NCI-H524 (cell line): Measurements from ENCODE around the gene RPS18.
"Not testable (repeated sequence)": the region's sequence is repeated elsewhere in the genome, so short reads cannot be mapped to it uniquely, and the experiment has no call there.

Experiments used
- DNase-seq, 2 experiments: peaks; one replicate each; lab custom pipeline; 2025; lab: John Stamatoyannopoulos, UW

The RPS18 gene

DNA sequence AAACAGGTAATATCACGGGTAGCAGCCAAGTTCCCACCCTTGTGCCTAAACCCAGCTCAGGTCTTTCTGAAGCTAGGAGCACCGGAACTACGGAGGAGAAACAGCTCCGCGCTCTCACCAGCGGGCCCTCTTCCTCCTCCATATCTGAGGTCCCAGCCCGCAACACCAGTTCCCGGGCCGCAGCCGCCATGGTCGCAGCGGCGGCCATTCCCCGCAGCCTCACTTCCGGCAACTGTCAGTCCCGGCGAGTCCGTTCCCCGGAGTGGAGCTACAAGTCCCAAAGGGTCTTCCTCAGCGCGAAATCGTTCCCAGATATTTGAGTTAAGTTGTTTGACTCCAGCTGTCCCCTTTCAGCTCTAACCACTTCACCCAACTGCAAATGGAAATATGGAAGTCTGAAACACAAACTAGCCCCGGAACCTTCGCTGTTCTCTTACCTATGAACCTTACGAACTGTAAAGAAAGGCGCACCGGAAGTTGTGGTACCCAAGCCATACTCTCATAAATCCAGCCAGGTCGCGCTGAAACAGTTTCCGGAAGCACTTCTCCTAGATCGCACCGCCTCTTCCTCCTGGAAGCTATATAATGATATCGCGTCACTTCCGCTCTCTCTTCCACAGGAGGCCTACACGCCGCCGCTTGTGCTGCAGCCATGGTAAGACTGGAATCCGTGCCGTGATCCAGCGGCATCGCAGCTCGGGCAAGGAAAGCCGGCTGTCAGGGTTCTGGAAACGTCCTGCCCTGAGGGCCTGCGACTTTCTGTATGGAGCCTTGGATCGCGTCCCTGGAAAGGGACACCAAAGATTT, at the start of gene RPS18, which contains the start of gene VPS52:
Gene RPS18, plus strand, starts transcription at position 608 of the 807 bp plus-strand sequence. Its CDS starts 45 bp downstream, at position 653.
Gene VPS52, minus strand, starts transcription at position 409 of the 807 bp plus-strand sequence. Its CDS starts 201 bp downstream, at position 208.
- DNase-seq = peak; percentile 95 to 98

DNA sequence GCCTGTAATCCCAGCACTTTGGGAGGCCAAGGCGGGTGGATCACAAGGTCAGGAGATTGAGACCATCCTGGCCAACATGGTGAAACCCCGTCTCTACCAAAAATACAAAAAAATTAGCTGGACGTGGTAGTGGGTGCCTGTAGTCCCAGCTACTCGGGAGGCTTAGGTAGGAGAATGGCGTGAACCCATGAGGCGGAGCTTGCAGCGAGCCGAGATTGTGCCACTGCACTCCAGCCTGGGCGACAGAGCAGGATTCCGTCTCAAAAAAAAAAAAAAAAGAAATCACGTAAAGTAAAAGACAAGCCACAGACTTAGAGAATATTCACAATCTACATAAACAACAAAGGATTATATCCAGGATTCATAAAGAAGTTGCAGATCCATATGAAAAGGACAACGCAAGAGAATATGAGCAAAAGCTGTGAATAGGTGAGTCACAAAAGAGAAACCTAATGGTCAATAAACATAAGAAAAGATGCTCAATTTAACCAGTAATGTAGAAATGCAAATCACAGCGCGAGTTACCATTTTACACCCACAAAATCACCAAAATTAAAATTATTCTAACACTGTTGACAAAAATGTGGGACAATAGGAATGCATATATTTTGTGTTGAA, 45.3 kb upstream of the RPS18 start:
- DNase-seq = not testable (repeated sequence)

GRCh38 chr6:33235221-33235634, 36.6 kb upstream of the RPS18 start:
- peak in 1 of 2 experiments; percentile 29 for DNase-seq

DNA sequence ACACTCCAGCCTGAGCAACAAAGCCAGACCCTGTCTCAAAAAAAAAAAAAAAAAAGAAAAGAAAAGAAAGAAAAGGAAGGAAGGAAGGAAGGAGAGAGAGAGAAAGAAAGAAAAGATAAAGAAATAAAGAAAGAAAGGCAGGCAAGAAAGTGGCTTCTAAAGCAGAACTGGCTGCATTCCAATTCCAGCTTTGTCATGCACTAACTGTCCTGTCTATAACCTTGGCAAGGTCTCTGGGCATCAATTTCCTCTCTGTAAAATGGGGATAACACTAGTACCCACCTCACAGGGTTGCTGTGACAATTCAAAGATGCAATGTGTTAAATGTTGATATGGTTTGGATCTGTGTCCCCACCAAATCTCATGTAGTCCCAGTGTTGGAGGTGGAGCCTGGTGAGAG, 35.5 kb upstream of the RPS18 start:
- DNase-seq = no peak

DNA sequence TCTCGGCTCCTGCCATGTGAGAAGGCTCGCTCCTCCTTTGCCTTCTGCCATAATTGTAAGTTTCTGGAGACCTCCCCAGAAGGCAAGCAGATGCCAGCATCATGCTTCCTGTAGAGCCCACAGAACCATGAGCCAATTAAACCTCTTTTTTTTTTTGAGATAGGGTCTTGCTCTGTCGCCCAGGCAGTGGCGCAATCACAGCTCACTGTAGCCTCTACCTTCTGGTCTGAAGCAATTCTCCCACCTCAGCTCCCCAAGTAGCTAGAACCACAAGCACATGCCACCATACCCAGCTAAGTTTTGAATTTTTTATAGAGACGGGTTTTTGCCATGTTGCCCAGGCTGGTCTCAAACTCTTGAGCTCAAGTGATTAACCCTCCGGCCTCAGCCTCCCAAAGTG, 35.0 kb upstream of the RPS18 start:
- no peak for DNase-seq

- no peak for DNase-seq
Measured at GRCh38 chr6:33237741-33238140, 34.1 kb upstream of the RPS18 start.

DNA sequence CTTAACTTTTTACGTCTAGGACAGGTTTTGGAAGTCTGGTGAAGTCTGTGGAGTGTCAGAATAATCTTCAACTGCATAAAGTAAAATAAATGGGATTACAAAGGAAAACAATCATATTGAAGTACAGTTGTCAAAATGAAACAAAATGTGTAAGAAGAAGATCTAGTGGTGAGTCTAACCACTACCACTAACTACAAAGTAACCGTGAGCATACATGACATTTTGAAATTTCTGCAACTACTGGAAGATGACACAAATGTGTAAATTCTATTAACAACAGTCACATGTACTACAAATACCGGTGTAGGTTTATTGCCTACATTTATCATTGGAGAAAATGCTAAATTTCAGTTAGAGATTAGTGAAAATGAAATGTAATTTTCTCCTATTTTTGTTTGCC, 29.9 kb upstream of the RPS18 start:
- DNase-seq = no peak

DNA sequence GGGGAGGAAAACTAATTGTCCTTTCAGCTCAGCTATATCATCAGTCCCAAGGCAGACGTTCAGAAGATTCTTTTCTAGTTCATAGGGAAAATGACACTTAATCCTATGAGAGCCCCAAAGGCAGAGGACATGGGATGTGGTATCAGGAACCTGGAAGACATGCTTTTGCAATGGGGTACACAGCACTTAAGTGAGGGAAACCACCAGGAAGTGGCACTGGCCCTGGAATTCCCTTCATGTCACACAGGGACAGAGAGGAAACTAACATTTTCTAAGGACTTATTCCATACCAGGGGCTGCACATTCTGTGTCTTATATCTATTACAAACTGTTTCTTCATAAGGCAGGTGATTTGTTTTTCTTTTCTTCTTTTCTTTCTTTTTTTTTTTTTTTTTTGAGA, 28.4 kb upstream of the RPS18 start:
- no peak for DNase-seq

DNA sequence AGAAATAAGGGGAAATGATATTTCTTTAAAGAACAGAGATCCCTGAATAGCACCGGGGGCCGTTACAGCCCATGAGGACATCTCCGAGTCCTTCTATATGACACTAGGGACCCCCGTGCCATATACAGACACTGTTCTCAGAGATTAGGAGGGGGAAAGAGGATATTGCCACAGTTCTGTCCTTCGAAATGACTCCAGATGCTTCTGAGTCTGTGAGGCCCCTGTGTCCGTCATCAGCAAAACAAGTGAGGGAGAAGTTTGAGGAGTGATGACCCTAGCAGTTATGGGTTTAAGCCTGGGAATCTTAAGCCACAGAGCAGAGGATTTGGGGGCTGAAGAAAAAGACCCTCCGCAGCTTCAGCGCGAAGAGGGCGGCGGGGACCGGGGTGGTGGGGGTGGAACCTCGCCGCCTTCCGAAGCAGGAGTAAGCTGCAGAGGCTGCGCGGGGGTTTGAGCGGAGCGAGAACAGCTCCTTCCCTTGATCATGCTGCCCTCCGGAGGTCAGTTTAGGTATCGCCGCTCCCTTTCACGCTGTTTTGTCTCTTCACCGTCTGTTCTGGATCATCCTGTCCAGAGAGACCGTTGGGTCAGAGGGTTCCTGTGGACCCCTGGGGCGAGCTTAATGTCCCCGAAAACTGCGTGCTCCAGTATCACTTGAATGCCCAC, 23.8 kb upstream of the RPS18 start:
- peak; percentile 78 to 89 for DNase-seq

DNA sequence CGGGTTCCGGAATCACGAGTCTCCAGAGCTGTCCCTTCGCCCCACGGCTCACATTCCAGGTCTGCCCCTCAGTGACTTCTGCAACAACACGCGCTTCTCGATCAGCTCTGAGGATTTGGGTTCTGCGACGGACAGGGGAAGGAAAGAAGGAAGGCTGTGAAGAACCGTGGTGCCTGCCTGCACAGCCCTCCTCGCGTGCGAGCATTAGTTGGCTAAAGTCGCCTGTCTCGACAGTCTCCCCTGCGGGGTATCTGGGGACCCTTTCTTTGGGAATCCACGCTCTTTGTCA, 23.3 kb upstream of the RPS18 start:
- DNase-seq = peak; percentile 71 to 73

DNA sequence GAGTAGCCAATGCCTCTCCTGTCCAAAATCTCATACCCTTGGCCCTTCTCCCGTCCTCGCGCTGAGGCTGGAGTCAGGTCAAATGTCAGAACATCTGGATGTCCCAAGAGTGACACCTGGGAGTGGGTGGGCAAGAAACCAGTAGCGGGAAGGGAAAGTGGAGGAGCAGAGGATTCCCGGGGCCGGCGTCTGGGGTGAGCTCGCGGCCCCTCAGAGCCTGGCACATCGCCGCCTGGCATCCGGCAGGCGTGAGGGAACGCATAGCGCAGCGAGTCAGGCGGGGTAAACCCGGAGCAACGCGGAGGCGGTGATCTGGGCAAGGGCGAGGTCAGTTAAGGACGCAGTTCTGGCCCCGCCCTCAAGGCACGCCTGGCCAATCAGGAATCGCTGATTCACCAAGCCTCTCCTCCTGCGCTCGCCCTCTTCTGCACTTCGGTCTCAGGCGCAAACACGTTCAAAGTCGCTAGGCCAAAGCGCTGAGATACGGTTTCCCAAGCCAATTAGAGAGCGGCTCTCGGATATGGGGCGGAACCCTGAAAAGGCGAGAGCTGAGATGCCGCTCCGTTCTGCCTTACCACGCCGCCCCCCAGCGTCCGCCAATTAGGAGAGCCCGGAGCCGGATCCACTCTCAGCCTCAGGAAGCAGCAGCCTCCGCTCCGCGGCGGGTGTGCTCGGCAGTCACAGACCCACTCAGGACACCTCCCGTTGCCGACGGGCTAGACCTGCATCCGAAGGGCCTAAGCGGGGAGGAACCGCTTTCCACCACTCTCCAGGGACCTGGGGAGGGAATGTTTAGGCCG, 22.7 kb upstream of the RPS18 start:
- DNase-seq = peak; percentile 99

GRCh38 chr6:33249732-33250630, 21.9 kb upstream of the RPS18 start:
- DNase-seq = peak; percentile 38 to 78

- DNase-seq = no peak
Measured at GRCh38 chr6:33250731-33251130, 21.1 kb upstream of the RPS18 start.

- no peak for DNase-seq
Measured at GRCh38 chr6:33251395-33252012, 20.4 kb upstream of the RPS18 start.

- no peak for DNase-seq
Measured at GRCh38 chr6:33252759-33253158, 19.1 kb upstream of the RPS18 start.

DNA sequence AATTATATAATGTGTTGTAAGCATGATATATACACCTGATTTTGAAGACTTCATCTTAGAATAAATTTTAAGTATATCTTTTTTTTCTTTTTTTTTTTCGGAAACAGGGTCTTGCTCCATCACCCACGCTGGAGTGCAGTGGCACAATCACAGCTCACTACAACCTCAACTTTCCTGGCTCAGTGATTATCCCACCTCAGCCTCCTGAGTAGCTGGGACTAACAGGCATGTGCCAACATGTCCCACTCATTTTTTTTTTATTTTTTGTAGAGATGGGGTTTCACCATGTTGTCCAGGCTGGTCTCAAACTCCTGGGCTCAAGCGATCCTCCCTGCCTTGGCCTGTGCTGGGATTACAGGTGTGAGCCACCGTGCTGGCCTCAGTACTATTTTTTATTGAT, 17.3 kb upstream of the RPS18 start:
- DNase-seq = no peak

GRCh38 chr6:33259032-33259431, 12.8 kb upstream of the RPS18 start:
- no peak for DNase-seq

GRCh38 chr6:33262490-33262889, 9.4 kb upstream of the RPS18 start:
- not testable (repeated sequence) for DNase-seq

GRCh38 chr6:33264015-33264414, 7.9 kb upstream of the RPS18 start:
- DNase-seq = no peak

DNA sequence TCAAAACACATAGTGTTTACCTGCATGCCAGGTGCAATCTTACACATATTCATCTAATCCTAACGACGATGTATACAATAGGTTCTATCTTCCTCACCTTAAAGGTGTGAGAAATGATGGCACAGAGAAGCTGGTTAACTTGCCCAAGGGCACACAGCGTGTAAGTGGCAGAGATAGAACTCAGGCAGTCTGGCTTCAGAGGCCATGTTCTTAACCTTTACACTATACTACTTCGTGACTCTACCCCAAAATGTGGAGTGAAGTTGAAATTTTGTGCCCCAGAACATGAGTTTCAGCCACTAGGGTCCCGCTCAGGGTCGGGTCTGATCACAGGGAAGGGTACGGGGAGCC, 783 bp upstream of the RPS18 start:
- DNase-seq = no peak
